GM12878 (cell line): ENCODE measurements around the gene MARCHF9. TPM values are rescaled to one million over a fixed set of nuclear protein-coding genes. Genes with fewer than 3 reads are reported as not detected.

Source experiments
- ATAC-seq: fragments of 200-7000 bp; cut with Tn5 transposase; 3 replicates; pipeline ENCODE4 v1.9.1; 2020; ENCODE audit warnings: mild to moderate bottlenecking, moderate library complexity
- BruUV-seq: library from RNA; stranded (reverse); fragments of 400-500 nt; replicated peaks from 2 replicates; lab custom pipeline; 2021; lab: Mats Ljungman, UMichigan
- CTCF ChIA-PET: fragments of 300-600 bp; sonication (Branson Sonifier 250); formaldehyde crosslinking; extraction: SDS; loops from one replicate; lab custom pipeline; 2021; ENCODE audit warnings: inconsistent platforms; lab: Yijun Ruan, JAX
- POLR2A ChIA-PET: fragments of 350-600 bp; formaldehyde crosslinking; extraction: SDS; loops from one replicate; lab custom pipeline; 2021; ENCODE audit warnings: inconsistent platforms; lab: Charles Lee
- RAD21 ChIA-PET: fragments of 300-600 bp; sonication (Branson Sonifier 250); formaldehyde crosslinking; loops from one replicate; lab custom pipeline; 2023; ENCODE audit warnings: antibody characterized with exemption; ENCODE audit not compliant: unreplicated experiment; lab: Charles Lee
- SMC1A ChIA-PET: fragments of 300-600 bp; sonication (Branson Sonifier 250); formaldehyde crosslinking; loops from one replicate; lab custom pipeline; 2023; ENCODE audit not compliant: unreplicated experiment, uncharacterized antibody; lab: Charles Lee
- DNase-seq: peaks from one replicate; pipeline ENCODE4 v3.0.0-alpha.2; 2011; ENCODE audit warnings: low read depth, low spot score
- FAIRE-seq: peaks from 3 replicates; lab custom pipeline; 2011; peaks lifted over from hg19 to GRCh38; lab: Jason Lieb, UNC
- H2AFZ ChIP-seq: 2 replicates; pipeline ENCODE4 v1.6.0; 2011; ENCODE audit warnings: low read depth, low read length, control low read depth; ENCODE audit not compliant: control insufficient read depth
- H3K27ac ChIP-seq: 2 replicates; pipeline ENCODE4 v1.5.1; 2011; ENCODE audit warnings: control low read depth; ENCODE audit not compliant: control insufficient read depth, insufficient read depth
- H3K27me3 ChIP-seq, 2 experiments: replicated peaks in 1 of 2; 2 replicates each; pipeline versions ENCODE4 v1.6.0 to v1.6.1; 2011; ENCODE audit warnings: low read length in 1 of 2; ENCODE audit not compliant: control insufficient read depth in 2 of 2, insufficient read depth in 2 of 2
- H3K36me3 ChIP-seq, 2 experiments: 2 replicates each; pipeline ENCODE4 v1.5.1; 2011; ENCODE audit warnings: low read length in 1 of 2; ENCODE audit not compliant: control insufficient read depth in 2 of 2, insufficient read depth in 2 of 2
- H3K4me1 ChIP-seq: 2 replicates; pipeline ENCODE4 v1.6.1; 2011; ENCODE audit warnings: mild to moderate bottlenecking, low read length, moderate library complexity, mixed read lengths; ENCODE audit not compliant: control insufficient read depth, insufficient read depth
- H3K4me2 ChIP-seq: 2 replicates; pipeline ENCODE4 v1.6.0; 2011; ENCODE audit warnings: control low read depth; ENCODE audit not compliant: control insufficient read depth, insufficient read depth
- H3K4me3 ChIP-seq: fragments of 200-600 bp; sonication (generic); 2 replicates; pipeline ENCODE4 v1.5.1; 2016
- H3K79me2 ChIP-seq: 2 replicates; pipeline ENCODE4 v1.6.0; 2011; ENCODE audit warnings: low read length; ENCODE audit not compliant: control insufficient read depth, insufficient read depth
- H3K9ac ChIP-seq: 2 replicates; pipeline ENCODE4 v1.8.0; 2011; ENCODE audit warnings: low read length, control low read depth, mixed read lengths; ENCODE audit not compliant: control insufficient read depth, insufficient read depth
- H3K9me3 ChIP-seq: replicated peaks from 3 replicates; pipeline ENCODE4 v1.5.1; 2011; ENCODE audit warnings: mild to moderate bottlenecking, low read length; ENCODE audit not compliant: control insufficient read depth, insufficient read depth
- H4K20me1 ChIP-seq: 2 replicates; pipeline ENCODE4 v1.6.0; 2011; ENCODE audit not compliant: control insufficient read depth, insufficient read depth
- ATF7 ChIP-seq: fragments of 450-650 bp; IDR thresholded peaks from 2 replicates; pipeline ENCODE4 v1.6.1; 2016; ENCODE audit warnings: low read depth, mild to moderate bottlenecking
- BCL3 ChIP-seq: IDR thresholded peaks from 2 replicates; pipeline ENCODE4 v1.6.1; 2011; ENCODE audit warnings: borderline replicate concordance, low read depth, mild to moderate bottlenecking, moderate library complexity, low read length; ENCODE audit not compliant: insufficient read depth, poor library complexity, severe bottlenecking
- DPF2 ChIP-seq: fragments of 450-650 bp; IDR thresholded peaks from 2 replicates; pipeline ENCODE4 v1.6.1; 2017; ENCODE audit warnings: mild to moderate bottlenecking
- E2F8 ChIP-seq: fragments of 450-650 bp; IDR thresholded peaks from 2 replicates; pipeline ENCODE4 v1.6.1; 2018; ENCODE audit warnings: mild to moderate bottlenecking, low read depth, moderate library complexity; ENCODE audit not compliant: partially characterized antibody
- NR2C2 ChIP-seq: IDR thresholded peaks from 2 replicates; pipeline ENCODE4 v1.6.1; 2011; ENCODE audit warnings: borderline replicate concordance, low read depth; ENCODE audit not compliant: control insufficient read depth, insufficient read length
- POLR2AphosphoS2 ChIP-seq: IDR thresholded peaks from 2 replicates; pipeline ENCODE4 v1.6.1; 2011; ENCODE audit warnings: low read depth, mild to moderate bottlenecking, low read length, improper control_type of control experiment, moderate library complexity
- POU2F2 ChIP-seq: IDR thresholded peaks from 3 replicates; pipeline ENCODE4 v1.6.1; 2011; ENCODE audit warnings: low read depth, mild to moderate bottlenecking, low read length, borderline replicate concordance
- RBBP5 ChIP-seq: fragments of 200-600 bp; sonication (generic); conservative IDR thresholded peaks from 2 replicates; pipeline ENCODE4 v1.6.1; 2016
- SMAD1 ChIP-seq: fragments of 450-650 bp; IDR thresholded peaks from 2 replicates; pipeline ENCODE4 v1.6.1; 2018; ENCODE audit warnings: mild to moderate bottlenecking, low read depth; ENCODE audit not compliant: partially characterized antibody
- TARDBP ChIP-seq: IDR thresholded peaks from 2 replicates; pipeline ENCODE4 v1.6.1; 2016; ENCODE audit warnings: borderline replicate concordance
- ZNF207 ChIP-seq: fragments of 450-650 bp; IDR thresholded peaks from 2 replicates; pipeline ENCODE4 v1.6.1; 2014; ENCODE audit warnings: antibody characterized with exemption, mild to moderate bottlenecking, borderline replicate concordance
- WGBS: methylation state at CpG from one replicate; pipeline ENCODE4 v1.1.6; 2016; ENCODE audit warnings: low lambda C conversion rate; ENCODE audit not compliant: insufficient replicate concordance, insufficient coverage; ENCODE audit errors: missing lambda C conversion rate; 5-methylcytosine and 5-hydroxymethylcytosine counted together
- in situ Hi-C: fragments of 300-500 bp; cut with MboI; formaldehyde crosslinking; loops from 9 replicates; pipeline ENCODE4 v1.14.3; 2018; ENCODE audit warnings: mixed read lengths
- intact Hi-C: fragments of 100-400 bp; cut with micrococcal nuclease; formaldehyde crosslinking; loops from one replicate; pipeline ENCODE4 v1.14.2; 2022; ENCODE audit not compliant: unreplicated experiment
- polyA plus RNA-seq, 11 experiments: library from polyadenylated mRNA; depleted of rRNA in 4 of 11; unstranded in 6 of 11; stranded (reverse) in 5 of 11; fragments of >200 nt; fragmentation: Nextera tagmentation in 4 of 11; fragmentation: Illumina TruSeq in 1 of 11; extraction: Ambion mirVana in 4 of 11; extraction: Trizol in 1 of 11; gene quantifications; 1 replicate in 1 of 11; 2 replicates in 10 of 11; pipeline versions ENCODE4 v1.2.1 to v1.2.3, GENCODE V29; 2011 to 2016; ENCODE audit warnings: inconsistent platforms in 2 of 11, missing spikeins in 2 of 11, low read depth in 1 of 11
- total RNA-seq, 4 experiments: library from RNA; depleted of rRNA in 3 of 4; stranded (reverse); fragments of >200 nt in 3 of 4; fragmentation: Illumina TruSeq in 1 of 4; extraction: Trizol in 1 of 4; gene quantifications; 2 replicates each; pipeline versions ENCODE4 v1.2.1 to v1.2.3, GENCODE V29; 2013 to 2021

The MARCHF9 gene
- total and polyA plus RNA-seq, 10 of the 15 experiments (the other 5 are each of a cell fraction or from before 2014, with no cell fraction given): 2.4 to 29.3 (median 13.0) TPM

- no peaks in the 10 kb centered on the region for H3K79me2 ChIP-seq
- no peak overlapping the region for H3K9ac ChIP-seq
- DNase-seq (no peak), FAIRE-seq (no peak), ATAC-seq (no peak)
- H3K27me3 ChIP-seq: peaks cover 11 to 23% of the 10 kb centered on the region in 2 experiments; a peak in 3 of 4 replicates
- ChIA-PET SMC1A (no interaction called here), POLR2A (interaction anchor here (0.6 to 1.5 kb wide), 2 partner anchors 8 to 1088 kb away, joined by 4 to 5 read pairs; no protein-coding TSS in a partner anchor), RAD21 (no interaction called here), CTCF (interaction anchor here (0.7 to 7.3 kb wide), 5 partner anchors 9 to 121 kb away, joined by 3 to 62 read pairs (median 3); partner anchors contain the start of gene MARCHF9)
- H3K9me3 ChIP-seq: no peaks in the 10 kb centered on the region
- H4K20me1 ChIP-seq: no peaks in the 10 kb centered on the region; the same call in 1 of the 2 replicates
- BruUV-seq: no TSS peak
- H3K36me3 ChIP-seq: no peaks in the 10 kb centered on the region
- H3K4me3 ChIP-seq: no peak overlapping the region
- H3K4me2 ChIP-seq: no peak overlapping the region
- intact Hi-C loops (no loop called here), in situ Hi-C loops (no loop called here)
- WGBS: 80% methylated on average over 6 of the region's 6 CpGs
- H2AFZ ChIP-seq: no peak overlapping the region
- no peak for TF ChIP-seq E2F8
- TF ChIP-seq ATF7: no peak
- TF ChIP-seq DPF2: no peak
- TF ChIP-seq BCL3: no peak
- TF ChIP-seq POLR2AphosphoS2: no peak
- no peak for TF ChIP-seq TARDBP
- TF ChIP-seq NR2C2: no peak
- TF ChIP-seq ZNF207: no peak
- no peak for TF ChIP-seq SMAD1
- TF ChIP-seq RBBP5: no peak
- no peak for TF ChIP-seq POU2F2
- H3K27ac ChIP-seq: no peak overlapping the region
- H3K4me1 ChIP-seq: peaks cover 22% of the 10 kb centered on the region
These were observed 9.2 kb downstream of the MARCHF9 start for GRCh38 chr12:57763881-57764661.
